GM12874 (cell line): ENCODE measurements around the gene LRFN3.
A peak's percentile ranks its signal among the peaks of the same experiment; 100 is the strongest.

Experiments used
- CTCF ChIP-seq: IDR thresholded peaks from 2 replicates; pipeline ENCODE4 v1.5.1; 2011; ENCODE audit warnings: low read depth, mild to moderate bottlenecking, control low read depth, low read length, moderate library complexity; ENCODE audit not compliant: insufficient read depth

Gene LRFN3

DNA sequence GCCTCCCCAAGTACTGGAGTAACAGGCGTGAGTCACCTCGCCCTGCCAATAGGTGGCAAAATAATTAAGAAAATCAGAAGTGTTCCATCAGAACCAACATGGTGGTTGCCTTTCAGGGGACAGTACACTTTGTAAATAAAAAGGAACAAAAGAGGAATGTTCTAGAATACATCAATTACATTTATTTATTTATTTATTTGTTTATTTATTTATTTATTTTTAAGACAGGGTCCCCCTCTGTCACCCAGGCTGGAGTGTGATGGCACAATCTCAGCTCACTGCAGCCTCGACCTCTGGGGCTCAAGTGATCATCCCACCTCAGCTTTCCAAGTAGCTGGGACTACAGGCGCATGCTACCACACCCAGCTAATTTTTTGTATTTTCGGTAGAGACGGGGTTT is 15.2 kb upstream of the LRFN3 start:
- no peak for TF ChIP-seq CTCF

GRCh38 chr19:35925501-35925900 is 10.7 kb upstream of the LRFN3 start:
- no peak for TF ChIP-seq CTCF

DNA sequence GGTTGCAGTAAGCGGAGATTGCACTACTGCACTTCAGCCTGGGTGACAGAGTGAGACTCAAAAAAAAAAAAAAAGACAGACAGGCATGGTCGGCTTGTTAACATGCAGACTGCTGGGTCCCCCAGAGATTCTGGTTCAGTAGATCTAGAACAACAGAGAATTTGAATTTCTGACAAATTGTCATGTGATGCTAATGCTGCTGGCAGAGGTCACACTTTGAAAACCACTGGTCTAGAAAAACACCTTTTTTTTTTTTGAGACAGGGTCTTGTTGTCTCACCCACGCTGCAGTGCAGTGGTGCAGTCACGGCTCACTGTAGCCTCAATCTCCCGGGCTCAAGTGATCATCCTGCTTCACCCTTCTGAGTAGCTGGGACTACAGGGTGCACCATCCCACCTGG is 7.7 kb upstream of the LRFN3 start:
- no peak for TF ChIP-seq CTCF

DNA sequence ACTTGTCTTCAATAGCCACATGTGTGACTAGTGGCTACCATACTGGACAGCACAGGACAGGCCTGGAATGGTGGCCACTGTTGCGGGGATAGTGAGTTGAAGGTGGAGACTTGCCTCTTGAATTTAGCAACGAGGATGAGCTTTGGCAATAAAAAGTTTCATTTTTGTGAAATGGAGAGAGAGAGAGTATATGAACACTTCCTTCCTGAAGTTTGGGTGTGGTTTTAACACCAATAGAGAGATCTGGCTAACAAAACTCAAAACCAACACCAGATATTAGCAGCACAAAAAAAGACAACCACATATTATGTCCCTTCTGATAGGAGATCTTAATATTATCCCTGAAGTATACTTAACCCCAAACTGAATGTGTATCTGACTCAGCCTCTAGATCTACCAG is 6.3 kb upstream of the LRFN3 start:
- TF ChIP-seq CTCF: no peak

- peak; percentile 95 for TF ChIP-seq CTCF
Measured at GRCh38 chr19:35931161-35931873, 4.9 kb upstream of the LRFN3 start.

DNA sequence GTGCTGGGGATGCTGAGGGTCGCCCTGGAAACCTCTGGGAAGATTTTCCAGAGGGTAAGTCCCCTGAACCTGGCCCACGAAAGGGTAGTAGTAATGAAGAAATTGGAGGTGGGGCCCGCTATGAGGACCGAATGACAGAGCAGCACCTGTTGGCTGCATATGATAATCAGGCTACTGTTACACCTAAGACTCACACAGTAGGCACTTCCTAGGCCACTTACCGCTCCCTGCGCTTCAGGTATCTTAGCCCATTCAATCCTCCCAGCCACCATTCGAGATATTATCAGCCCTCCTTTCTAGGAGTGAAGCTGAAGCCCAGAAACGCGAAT is 4.3 kb upstream of the LRFN3 start:
- no peak for TF ChIP-seq CTCF

- TF ChIP-seq CTCF: no peak
Measured at GRCh38 chr19:35932291-35932936, 3.8 kb upstream of the LRFN3 start.
